H9 (cell line): ENCODE data around the gene MYLK. TPM values are rescaled to one million over a fixed set of nuclear protein-coding genes. Genes with fewer than 3 reads are reported as not detected.
A peak's percentile ranks its signal among the peaks of the same experiment; 100 is the strongest.

Experiments
- DNase-seq: peaks from one replicate; pipeline ENCODE4 v3.0.0-alpha.2; 2017
- H2AFZ ChIP-seq: one replicate; pipeline ENCODE4 v1.6.1; 2013; ENCODE audit warnings: mild to moderate bottlenecking, low read length, control low read depth, moderate library complexity
- H2AK5ac ChIP-seq: 2 replicates; pipeline ENCODE4 v1.6.1; 2013; ENCODE audit warnings: low read length, control low read depth, mixed read lengths; ENCODE audit not compliant: insufficient read length
- H2BK120ac ChIP-seq: one replicate; pipeline ENCODE4 v1.6.1; 2013; ENCODE audit warnings: low read depth, mild to moderate bottlenecking, low read length, control low read depth, inconsistent platforms; ENCODE audit not compliant: poor library complexity, severe bottlenecking
- H2BK12ac ChIP-seq: 2 replicates; pipeline ENCODE4 v1.6.1; 2013; ENCODE audit warnings: low read length, control low read depth, mixed read lengths, low read depth; ENCODE audit not compliant: insufficient read length
- H2BK15ac ChIP-seq: 2 replicates; pipeline ENCODE4 v1.6.1; 2013; ENCODE audit warnings: low read depth, low read length, control low read depth
- H2BK20ac ChIP-seq: one replicate; pipeline ENCODE4 v1.6.1; 2013; ENCODE audit warnings: low read depth, mild to moderate bottlenecking, low read length, control low read depth, inconsistent platforms; ENCODE audit not compliant: poor library complexity, severe bottlenecking
- H2BK5ac ChIP-seq: 2 replicates; pipeline ENCODE4 v1.6.1; 2013; ENCODE audit warnings: low read length, control low read depth, mixed read lengths; ENCODE audit not compliant: insufficient read length
- H3K14ac ChIP-seq: 2 replicates; pipeline ENCODE4 v1.6.1; 2013; ENCODE audit warnings: low read length, control low read depth; ENCODE audit not compliant: insufficient read depth
- H3K18ac ChIP-seq: 2 replicates; pipeline ENCODE4 v1.6.1; 2013; ENCODE audit warnings: low read depth, mild to moderate bottlenecking, mixed read lengths, low read length, control low read depth; ENCODE audit not compliant: insufficient read length
- H3K23ac ChIP-seq: 2 replicates; pipeline ENCODE4 v1.6.1; 2013; ENCODE audit warnings: low read length, control low read depth, mixed read lengths, low read depth; ENCODE audit not compliant: insufficient read length
- H3K23me2 ChIP-seq: 2 replicates; pipeline ENCODE4 v1.6.1; 2013; ENCODE audit warnings: low read depth, mild to moderate bottlenecking, mixed read lengths, low read length, control low read depth; ENCODE audit not compliant: insufficient read length, poor library complexity, severe bottlenecking
- H3K27ac ChIP-seq: 2 replicates; pipeline ENCODE4 v1.5.1; 2013; ENCODE audit warnings: low read length, control low read depth, mixed read lengths, low read depth; ENCODE audit not compliant: insufficient read length
- H3K27me3 ChIP-seq: 2 replicates; pipeline ENCODE4 v1.6.1; 2013; ENCODE audit warnings: low read length, control low read depth, inconsistent platforms; ENCODE audit not compliant: insufficient read depth
- H3K4ac ChIP-seq: 2 replicates; pipeline ENCODE4 v1.6.1; 2013; ENCODE audit warnings: low read depth, mild to moderate bottlenecking, control low read depth, inconsistent platforms, low read length, moderate library complexity
- H3K4me1 ChIP-seq: 2 replicates; pipeline ENCODE4 v1.6.1; 2013; ENCODE audit warnings: low read length, control low read depth, inconsistent platforms; ENCODE audit not compliant: insufficient read depth
- H3K4me2 ChIP-seq: 2 replicates; pipeline ENCODE4 v1.6.1; 2013; ENCODE audit warnings: low read length, control low read depth, mixed read lengths; ENCODE audit not compliant: insufficient read length, insufficient read depth
- H3K56ac ChIP-seq: 2 replicates; pipeline ENCODE4 v1.6.1; 2013; ENCODE audit warnings: low read depth, mild to moderate bottlenecking, mixed read lengths, low read length, control low read depth; ENCODE audit not compliant: insufficient read length
- H3K79me1 ChIP-seq: 2 replicates; pipeline ENCODE4 v1.6.1; 2013; ENCODE audit warnings: low read depth, mild to moderate bottlenecking, moderate library complexity, low read length, control low read depth, inconsistent platforms; ENCODE audit not compliant: insufficient read depth, poor library complexity, severe bottlenecking
- H3K79me2 ChIP-seq: 2 replicates; pipeline ENCODE4 v1.6.1; 2013; ENCODE audit warnings: low read length, control low read depth, inconsistent platforms; ENCODE audit not compliant: insufficient read depth
- H3K9ac ChIP-seq: 2 replicates; pipeline ENCODE4 v1.6.1; 2013; ENCODE audit warnings: low read length, control low read depth, mixed read lengths; ENCODE audit not compliant: insufficient read length; ENCODE audit errors: extremely low read depth
- H3K9me3 ChIP-seq: one replicate; pipeline ENCODE4 v1.6.1; 2013; ENCODE audit warnings: low read depth, low read length, inconsistent platforms; ENCODE audit not compliant: control insufficient read depth
- H3T11ph ChIP-seq: one replicate; pipeline ENCODE4 v1.6.1; 2013; ENCODE audit warnings: mild to moderate bottlenecking, low read length, control low read depth, inconsistent platforms
- H4K20me1 ChIP-seq: one replicate; pipeline ENCODE4 v1.6.1; 2013; ENCODE audit not compliant: control insufficient read depth, insufficient read length, insufficient read depth
- H4K5ac ChIP-seq: 2 replicates; pipeline ENCODE4 v1.6.1; 2013; ENCODE audit warnings: low read depth, mild to moderate bottlenecking, mixed read lengths, low read length, control low read depth; ENCODE audit not compliant: insufficient read length
- H4K8ac ChIP-seq: replicated peaks from 2 replicates; pipeline ENCODE4 v1.6.1; 2013; ENCODE audit warnings: low read length, control low read depth, mixed read lengths, low read depth; ENCODE audit not compliant: insufficient read length
- H4K91ac ChIP-seq: 2 replicates; pipeline ENCODE4 v1.6.1; 2013; ENCODE audit warnings: low read depth, mild to moderate bottlenecking, moderate library complexity, mixed read lengths, low read length, control low read depth; ENCODE audit not compliant: insufficient read length
- H3K27ac Mint-ChIP-seq, 3 experiments: 2 replicates in 2 of 3; 3 replicates in 1 of 3; pipeline ENCODE4 v1.8.0; 2020 to 2021; ENCODE audit warnings: mixed read lengths in 3 of 3, mild to moderate bottlenecking in 1 of 3, moderate library complexity in 1 of 3
- H3K27me3 Mint-ChIP-seq: 2 replicates; pipeline ENCODE4 v1.8.0; 2021; ENCODE audit warnings: low read depth, mild to moderate bottlenecking, moderate library complexity, mixed read lengths
- H3K36me3 Mint-ChIP-seq, 3 experiments: 2 replicates in 2 of 3; 3 replicates in 1 of 3; pipeline ENCODE4 v1.8.0; 2020 to 2021; ENCODE audit warnings: low read depth in 3 of 3, mixed read lengths in 3 of 3; ENCODE audit not compliant: insufficient read depth in 1 of 3
- H3K4me1 Mint-ChIP-seq, 2 experiments: 2 replicates each; pipeline ENCODE4 v1.8.0; 2020; ENCODE audit warnings: mixed read lengths in 2 of 2
- H3K4me3 Mint-ChIP-seq, 2 experiments: 2 replicates in 1 of 2; 3 replicates in 1 of 2; pipeline ENCODE4 v1.8.0; 2020 to 2021; ENCODE audit warnings: mild to moderate bottlenecking in 2 of 2, mixed read lengths in 2 of 2, moderate library complexity in 1 of 2
- H3K9me3 Mint-ChIP-seq, 2 experiments: 2 replicates in 1 of 2; 3 replicates in 1 of 2; pipeline ENCODE4 v1.8.0; 2020; ENCODE audit warnings: mild to moderate bottlenecking in 2 of 2, mixed read lengths in 2 of 2, moderate library complexity in 1 of 2
- WGBS: extraction: QIAGEN DNeasy Blood & Tissue Kit; methylation state at CpG from one replicate; pipeline ENCODE4 v1.1.7; 2013; ENCODE audit warnings: missing lambda C conversion rate, low lambda C conversion rate, mixed read lengths; ENCODE audit not compliant: insufficient read length; ENCODE audit errors: extremely low coverage; 5-methylcytosine and 5-hydroxymethylcytosine counted together
- total RNA-seq: library from RNA; stranded (reverse); gene quantifications from 2 replicates; pipeline ENCODE4 v1.2.1, GENCODE V29; 2021
- TF ChIP-seq, protein P1 (sequence below): fragments of 200-600 bp; sonication (generic); conservative IDR thresholded peaks from 3 replicates; pipeline ENCODE4 v1.8.0; 2021; ENCODE audit warnings: antibody characterized with exemption, mild to moderate bottlenecking

MYLK gene
- total RNA-seq, 1 experiment from 2014 or later: 10.1 TPM

DNA sequence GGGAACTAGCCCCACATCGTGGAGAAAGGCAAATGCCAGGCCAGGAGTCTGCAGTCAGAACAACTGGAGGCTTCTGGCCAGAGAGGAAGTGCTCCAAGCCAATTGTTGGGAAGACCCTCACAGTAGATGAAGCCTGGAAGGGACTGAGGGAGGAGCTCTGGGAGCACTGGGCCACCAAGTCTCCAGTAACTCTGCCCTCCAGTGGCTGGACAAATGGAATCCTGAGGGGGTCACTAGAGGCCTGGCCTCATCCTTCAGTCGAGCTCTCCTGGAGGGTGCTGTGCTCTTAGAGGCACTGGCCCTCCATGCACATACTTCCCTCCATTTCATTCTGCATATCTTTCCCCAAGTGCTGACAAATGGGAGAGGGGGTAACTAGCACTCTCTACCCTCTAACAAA is 103.0 kb downstream of the MYLK start:
- no peak overlapping the region for H4K8ac ChIP-seq
- Mint-ChIP-seq H3K27me3 (no peaks in the 10 kb centered on the region; the same call in 1 of the 2 replicates), H3K36me3 (no peaks in the 10 kb centered on the region), H3K4me1 (no peaks in the 10 kb centered on the region), H3K4me3 (no peak overlapping the region), H3K27ac (no peak overlapping the region), H3K9me3 (no peaks in the 10 kb centered on the region)
- no peak for DNase-seq
- no CpG with 5 or more reads among the region's 2 CpGs for WGBS
- H3K23ac ChIP-seq: no peak overlapping the region
- H2AK5ac ChIP-seq: no peak overlapping the region
- H2BK15ac ChIP-seq: no peak overlapping the region
- TF ChIP-seq, protein P1, sequence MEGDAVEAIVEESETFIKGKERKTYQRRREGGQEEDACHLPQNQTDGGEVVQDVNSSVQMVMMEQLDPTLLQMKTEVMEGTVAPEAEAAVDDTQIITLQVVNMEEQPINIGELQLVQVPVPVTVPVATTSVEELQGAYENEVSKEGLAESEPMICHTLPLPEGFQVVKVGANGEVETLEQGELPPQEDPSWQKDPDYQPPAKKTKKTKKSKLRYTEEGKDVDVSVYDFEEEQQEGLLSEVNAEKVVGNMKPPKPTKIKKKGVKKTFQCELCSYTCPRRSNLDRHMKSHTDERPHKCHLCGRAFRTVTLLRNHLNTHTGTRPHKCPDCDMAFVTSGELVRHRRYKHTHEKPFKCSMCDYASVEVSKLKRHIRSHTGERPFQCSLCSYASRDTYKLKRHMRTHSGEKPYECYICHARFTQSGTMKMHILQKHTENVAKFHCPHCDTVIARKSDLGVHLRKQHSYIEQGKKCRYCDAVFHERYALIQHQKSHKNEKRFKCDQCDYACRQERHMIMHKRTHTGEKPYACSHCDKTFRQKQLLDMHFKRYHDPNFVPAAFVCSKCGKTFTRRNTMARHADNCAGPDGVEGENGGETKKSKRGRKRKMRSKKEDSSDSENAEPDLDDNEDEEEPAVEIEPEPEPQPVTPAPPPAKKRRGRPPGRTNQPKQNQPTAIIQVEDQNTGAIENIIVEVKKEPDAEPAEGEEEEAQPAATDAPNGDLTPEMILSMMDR: peak; percentile 23; the same call in 1 of the 3 replicates
- no peaks in the 10 kb centered on the region for H3K27me3 ChIP-seq
- no peaks in the 10 kb centered on the region for H3K23me2 ChIP-seq
- no peaks in the 10 kb centered on the region for H3K79me2 ChIP-seq
- H3K9me3 ChIP-seq: no peaks in the 10 kb centered on the region
- H3K9ac ChIP-seq: no peak overlapping the region
- no peak overlapping the region for H3T11ph ChIP-seq
- no peak overlapping the region for H3K4ac ChIP-seq
- H3K4me1 ChIP-seq: no peaks in the 10 kb centered on the region
- H3K79me1 ChIP-seq: no peaks in the 10 kb centered on the region
- no peak overlapping the region for H3K27ac ChIP-seq
- no peak overlapping the region for H3K18ac ChIP-seq
- H2AFZ ChIP-seq: no peak overlapping the region
- H3K4me2 ChIP-seq: no peak overlapping the region
- no peak overlapping the region for H3K14ac ChIP-seq
- H4K5ac ChIP-seq: no peak overlapping the region
- H3K56ac ChIP-seq: no peak overlapping the region
- H2BK120ac ChIP-seq: no peak overlapping the region
- no peak overlapping the region for H2BK5ac ChIP-seq
- H2BK20ac ChIP-seq: no peak overlapping the region
- H2BK12ac ChIP-seq: no peak overlapping the region
- H4K91ac ChIP-seq: no peak overlapping the region
- H4K20me1 ChIP-seq: no peaks in the 10 kb centered on the region
